ENCODE data around the gene ATOSA.

ATOSA gene

DNA sequence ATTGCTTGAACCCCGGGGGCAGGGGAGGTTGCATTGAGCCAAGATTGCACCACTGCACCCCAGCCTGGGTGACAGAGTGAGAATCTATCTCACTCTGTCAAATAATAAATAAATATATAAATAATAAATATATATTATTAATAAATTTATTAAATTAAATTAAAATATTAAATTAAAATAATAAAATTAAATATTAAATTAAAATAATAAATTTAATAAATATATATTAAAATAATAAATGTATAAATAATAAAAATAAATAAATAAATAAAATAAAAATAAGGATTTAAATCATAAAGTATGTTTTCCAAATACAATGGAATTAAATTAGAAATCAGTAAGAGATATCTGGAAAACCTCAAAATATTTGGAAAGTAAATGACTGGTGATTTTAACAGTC is 43.3 kb downstream of the ATOSA start:
- no peak overlapping the region for H4K8ac ChIP-seq (ENCODE audit: low read depth, low read length)
- WGBS (ENCODE audit: extremely low coverage, insufficient coverage, low lambda C conversion rate): no CpG with 5 or more reads among the region's 1 CpG

More for the DNA sequence above, 43.3 kb downstream of the ATOSA start:
- Histone ChIP-seq H3K27ac (ENCODE audit: low read depth, low read length) (no peak overlapping the region), H3K4me2 (ENCODE audit: low read length) (no peak overlapping the region), H2BK120ac (ENCODE audit: low read depth, low read length) (no peak overlapping the region), H2AK5ac (ENCODE audit: low read length) (no peak overlapping the region), H4K5ac (ENCODE audit: low read length) (no peak overlapping the region), H3K4ac (ENCODE audit: low read depth, low read length) (no peak overlapping the region), H3K56ac (ENCODE audit: low read length) (no peak overlapping the region), H3K79me2 (ENCODE audit: control insufficient read depth, insufficient read depth, low read length) (no peaks in the 10 kb centered on the region), H2BK5ac (ENCODE audit: low read length) (no peak overlapping the region), H3K4me3 (ENCODE audit: low read length) (no peak overlapping the region), H3K36me3 (ENCODE audit: control insufficient read depth, insufficient read depth, low read length) (no peaks in the 10 kb centered on the region), H3K18ac (ENCODE audit: low read length) (no peak overlapping the region), H3K9ac (ENCODE audit: low read length) (no peak overlapping the region), H2BK15ac (replicated peaks; ENCODE audit: low read depth) (no peak overlapping the region), H3K27me3 (ENCODE audit: insufficient read depth, low read length, poor library complexity) (no peaks in the 10 kb centered on the region), H3K79me1 (ENCODE audit: low read length) (no peaks in the 10 kb centered on the region), H3K4me1 (ENCODE audit: control insufficient read depth, low read depth, low read length) (no peaks in the 10 kb centered on the region), H3K23ac (ENCODE audit: low read length) (no peak overlapping the region)
- DNase-seq: no peak

Measured in mesendoderm (in vitro differentiated cells).